PC-3 (cell line): ENCODE results near the gene MSMB. TPM values are rescaled to one million over a fixed set of nuclear protein-coding genes. Genes with fewer than 3 reads are reported as not detected.
"Not testable (repeated sequence)": the region's sequence is repeated elsewhere in the genome, so short reads cannot be mapped to it uniquely, and the experiment has no call there.

Source experiments
- ATAC-seq: fragments of 200-7000 bp; cut with Tn5 transposase; 2 replicates; pipeline ENCODE4 v1.9.1; 2020; ENCODE audit warnings: mild to moderate bottlenecking, moderate library complexity
- BruUV-seq: library from RNA; stranded (reverse); fragments of 400-500 nt; replicated peaks from 2 replicates; lab custom pipeline; 2021; lab: Mats Ljungman, UMichigan
- CTCF ChIA-PET: fragments of 300-600 bp; sonication (Branson Sonifier 250); formaldehyde crosslinking; loops from one replicate; lab custom pipeline; 2022; ENCODE audit warnings: antibody characterized with exemption; lab: Charles Lee
- POLR2A ChIA-PET: fragments of 300-600 bp; sonication (Branson Sonifier 250); formaldehyde crosslinking; loops from one replicate; lab custom pipeline; 2022; ENCODE audit warnings: antibody characterized with exemption; ENCODE audit not compliant: unreplicated experiment; lab: Charles Lee
- DNase-seq: peaks from one replicate; pipeline ENCODE4 v3.0.0-alpha.2; 2015
- H2AFZ ChIP-seq: fragments of 300-600 bp; sonication (generic); 2 replicates; pipeline ENCODE4 v1.6.0; 2016; ENCODE audit warnings: antibody characterized with exemption, low read length
- H3F3A ChIP-seq: fragments of 300-600 bp; sonication (generic); one replicate; pipeline ENCODE4 v1.6.0; 2017; ENCODE audit warnings: antibody characterized with exemption, low read length, control low read depth, mild to moderate bottlenecking; ENCODE audit not compliant: unreplicated experiment
- H3K27ac ChIP-seq: fragments of 300-600 bp; sonication (generic); 2 replicates; pipeline ENCODE4 v1.5.1; 2016; ENCODE audit warnings: mild to moderate bottlenecking, low read length
- H3K27me3 ChIP-seq: fragments of 300-600 bp; sonication (generic); 2 replicates; pipeline ENCODE4 v1.6.1; 2016; ENCODE audit warnings: low read length, mixed read lengths
- H3K36me3 ChIP-seq: fragments of 300-600 bp; sonication (generic); 2 replicates; pipeline ENCODE4 v1.6.1; 2016; ENCODE audit warnings: low read depth, mixed run types, low read length, mixed read lengths
- H3K4me1 ChIP-seq: fragments of 300-600 bp; sonication (generic); 2 replicates; pipeline ENCODE4 v1.5.1; 2016; ENCODE audit warnings: low read length; ENCODE audit not compliant: insufficient read depth
- H3K4me2 ChIP-seq: fragments of 300-600 bp; sonication (generic); 2 replicates; pipeline ENCODE4 v1.6.0; 2016; ENCODE audit warnings: low read length
- H3K4me3 ChIP-seq: fragments of 300-600 bp; sonication (generic); 2 replicates; pipeline ENCODE4 v1.5.1; 2016; ENCODE audit warnings: mild to moderate bottlenecking, low read length, mixed read lengths
- H3K79me2 ChIP-seq: fragments of 300-600 bp; sonication (generic); 2 replicates; pipeline ENCODE4 v1.6.1; 2017; ENCODE audit warnings: low read length, mixed read lengths
- H3K9ac ChIP-seq: fragments of 300-600 bp; sonication (generic); 2 replicates; pipeline ENCODE4 v1.6.0; 2016; ENCODE audit warnings: mild to moderate bottlenecking, low read length
- H3K9me2 ChIP-seq: fragments of 300-600 bp; sonication (generic); replicated peaks from 2 replicates; pipeline ENCODE4 v1.6.1; 2016; ENCODE audit warnings: mixed run types, low read length, mixed read lengths
- H3K9me3 ChIP-seq: fragments of 300-600 bp; sonication (generic); 2 replicates; pipeline ENCODE4 v1.6.1; 2016; ENCODE audit warnings: low read length, mixed read lengths
- H4K20me1 ChIP-seq: fragments of 300-600 bp; sonication (generic); 2 replicates; pipeline ENCODE4 v1.6.1; 2016; ENCODE audit warnings: low read length, mixed read lengths
- EZH2 ChIP-seq: fragments of 300-600 bp; sonication (generic); IDR thresholded peaks from one replicate; pipeline ENCODE4 v1.6.1; 2017; ENCODE audit warnings: antibody characterized with exemption, mild to moderate bottlenecking, low read length; ENCODE audit not compliant: unreplicated experiment
- EZH2phosphoT487 ChIP-seq: fragments of 300-600 bp; sonication (generic); IDR thresholded peaks from 2 replicates; pipeline ENCODE4 v1.6.1; 2018; ENCODE audit warnings: mild to moderate bottlenecking, antibody characterized with exemption, low read length, borderline replicate concordance
- intact Hi-C: fragments of 100-400 bp; cut with micrococcal nuclease; formaldehyde crosslinking; loops from 2 replicates; pipeline ENCODE4 v1.9.0; 2023
- total RNA-seq: library from RNA; depleted of rRNA; stranded (reverse); fragments of >200 nt; gene quantifications from 2 replicates; pipeline ENCODE4 v1.2.3, GENCODE V29; 2014
- TF ChIP-seq, protein P1 (sequence below): fragments of 300-600 bp; sonication (generic); conservative IDR thresholded peaks from 2 replicates; pipeline ENCODE4 v1.5.1; 2017; ENCODE audit warnings: antibody characterized with exemption, low read depth, mild to moderate bottlenecking, low read length

Gene MSMB
- total RNA-seq, 1 experiment from 2014 or later: not detected

GRCh38 chr10:46000538-46000937 lies 45.5 kb downstream of the MSMB start:
- intact Hi-C loops: no loop called here
- no peak overlapping the region for H3K4me3 ChIP-seq
- no peaks in the 10 kb centered on the region; the same call in 1 of the 2 replicates for H3K79me2 ChIP-seq
- H3K27me3 ChIP-seq: no peaks in the 10 kb centered on the region
- no TSS peak for BruUV-seq
- H3K4me2 ChIP-seq: no peak overlapping the region
- peaks cover 2% of the 10 kb centered on the region; the same call in 1 of the 2 replicates for H3K4me1 ChIP-seq
- CTCF ChIA-PET: no interaction called here
- no peak for DNase-seq
- H3K9me3 ChIP-seq: no peaks in the 10 kb centered on the region
- H3K9ac ChIP-seq: no peak overlapping the region
- H3K36me3 ChIP-seq: peaks cover 30% of the 10 kb centered on the region
- POLR2A ChIA-PET: no interaction called here
- TF ChIP-seq, protein P1, sequence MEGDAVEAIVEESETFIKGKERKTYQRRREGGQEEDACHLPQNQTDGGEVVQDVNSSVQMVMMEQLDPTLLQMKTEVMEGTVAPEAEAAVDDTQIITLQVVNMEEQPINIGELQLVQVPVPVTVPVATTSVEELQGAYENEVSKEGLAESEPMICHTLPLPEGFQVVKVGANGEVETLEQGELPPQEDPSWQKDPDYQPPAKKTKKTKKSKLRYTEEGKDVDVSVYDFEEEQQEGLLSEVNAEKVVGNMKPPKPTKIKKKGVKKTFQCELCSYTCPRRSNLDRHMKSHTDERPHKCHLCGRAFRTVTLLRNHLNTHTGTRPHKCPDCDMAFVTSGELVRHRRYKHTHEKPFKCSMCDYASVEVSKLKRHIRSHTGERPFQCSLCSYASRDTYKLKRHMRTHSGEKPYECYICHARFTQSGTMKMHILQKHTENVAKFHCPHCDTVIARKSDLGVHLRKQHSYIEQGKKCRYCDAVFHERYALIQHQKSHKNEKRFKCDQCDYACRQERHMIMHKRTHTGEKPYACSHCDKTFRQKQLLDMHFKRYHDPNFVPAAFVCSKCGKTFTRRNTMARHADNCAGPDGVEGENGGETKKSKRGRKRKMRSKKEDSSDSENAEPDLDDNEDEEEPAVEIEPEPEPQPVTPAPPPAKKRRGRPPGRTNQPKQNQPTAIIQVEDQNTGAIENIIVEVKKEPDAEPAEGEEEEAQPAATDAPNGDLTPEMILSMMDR: no peak
- TF ChIP-seq EZH2 (no peak), EZH2phosphoT487 (no peak)
- no peaks in the 10 kb centered on the region for H3F3A ChIP-seq
- no peaks in the 10 kb centered on the region for H3K9me2 ChIP-seq
- H2AFZ ChIP-seq: no peak overlapping the region
- no peaks in the 10 kb centered on the region for H4K20me1 ChIP-seq
- no peak for ATAC-seq
- H3K27ac ChIP-seq: no peak overlapping the region

GRCh38 chr10:45999955-46000354 lies 46.1 kb downstream of the MSMB start:
- H3K4me1 ChIP-seq, DNase-seq, H3K4me3 ChIP-seq, H3K27me3 ChIP-seq, ATAC-seq, H2AFZ ChIP-seq, BruUV-seq, H3K9me3 ChIP-seq, H3K27ac ChIP-seq, H3K79me2 ChIP-seq, H3K9ac ChIP-seq, H3K4me2 ChIP-seq, POLR2A ChIA-PET, CTCF ChIA-PET, H3F3A ChIP-seq, H3K9me2 ChIP-seq, H4K20me1 ChIP-seq, intact Hi-C loops: not testable (repeated sequence)
- peaks cover 29% of the 10 kb centered on the region for H3K36me3 ChIP-seq

GRCh38 chr10:45997994-45998763 lies 47.9 kb downstream of the MSMB start:
- BruUV-seq: no TSS peak
- Histone ChIP-seq H3F3A (no peaks in the 10 kb centered on the region), H3K27ac (no peak overlapping the region), H3K9me3 (no peaks in the 10 kb centered on the region), H3K4me2 (no peak overlapping the region), H3K27me3 (no peaks in the 10 kb centered on the region), H3K9me2 (no peaks in the 10 kb centered on the region), H3K4me3 (no peak overlapping the region), H3K79me2 (no peaks in the 10 kb centered on the region), H3K36me3 (peaks cover 20% of the 10 kb centered on the region), H3K4me1 (no peaks in the 10 kb centered on the region), H4K20me1 (no peaks in the 10 kb centered on the region), H2AFZ (no peak overlapping the region), H3K9ac (no peak overlapping the region)
- POLR2A ChIA-PET: no interaction called here
- ATAC-seq: no peak
- intact Hi-C loops: no loop called here
- CTCF ChIA-PET: no interaction called here
- DNase-seq: no peak
- TF ChIP-seq EZH2phosphoT487 (no peak), EZH2 (no peak)
- TF ChIP-seq, protein P1: no peak
